K562 (cell line): ENCODE results near the gene ENTPD6. TPM values are rescaled to one million over a fixed set of nuclear protein-coding genes. Genes with fewer than 3 reads are reported as not detected.

ENCODE experiments used
- ATAC-seq: fragments of 200-7000 bp; cut with Tn5 transposase; 3 replicates; pipeline ENCODE4 v1.9.1; 2020; ENCODE audit warnings: moderate library complexity
- BruUV-seq: library from RNA; stranded (reverse); fragments of 400-500 nt; replicated peaks from 2 replicates; lab custom pipeline; 2021; lab: Mats Ljungman, UMichigan
- CTCF ChIA-PET: fragments of 300-600 bp; formaldehyde crosslinking; extraction: SDS; loops from one replicate; lab custom pipeline; 2021; ENCODE audit warnings: low intra/inter-chr PET ratio; lab: Yijun Ruan, JAX
- POLR2A ChIA-PET: fragments of 300-600, 350-650 bp; sonication (Branson Sonifier 250); formaldehyde crosslinking; extraction: SDS; loops from one replicate; lab custom pipeline; 2021; ENCODE audit warnings: antibody characterized with exemption, inconsistent platforms; lab: Yijun Ruan, JAX
- DNase-seq, 4 experiments: peaks; one replicate each; pipeline versions ENCODE4 v3.0.0 to v3.0.0-alpha.2; 2011 to 2018; ENCODE audit warnings: low spot score in 3 of 4, mixed read lengths in 3 of 4; ENCODE audit errors: extremely low read depth in 1 of 4
- FAIRE-seq: peaks from 2 replicates; lab custom pipeline; 2011; peaks lifted over from hg19 to GRCh38; lab: Jason Lieb, UNC
- H2AFZ ChIP-seq: 2 replicates; pipeline ENCODE4 v1.6.0; 2011; ENCODE audit warnings: low read depth, low read length, control low read depth, inconsistent platforms
- H3K27ac ChIP-seq: fragments of 200-600 bp; 3 replicates; pipeline ENCODE4 v1.8.0; 2011; ENCODE audit warnings: low read depth, mild to moderate bottlenecking, control low read depth, inconsistent platforms, low read length, moderate library complexity, mixed read lengths; ENCODE audit errors: extremely low read depth
- H3K27me3 ChIP-seq, 2 experiments: fragments of 300-600 bp in 1 of 2; 2 replicates in 1 of 2; 3 replicates in 1 of 2; pipeline versions ENCODE4 v1.6.0 to v1.8.0; 2011; ENCODE audit warnings: inconsistent platforms in 2 of 2, low read length in 2 of 2, mild to moderate bottlenecking in 1 of 2, mixed read lengths in 1 of 2, moderate library complexity in 1 of 2; ENCODE audit not compliant: control insufficient read depth in 2 of 2, insufficient read depth in 2 of 2
- H3K36me3 ChIP-seq: fragments of 300-600 bp; 3 replicates; pipeline ENCODE4 v1.8.0; 2011; ENCODE audit warnings: mild to moderate bottlenecking, low read length, inconsistent platforms; ENCODE audit not compliant: control insufficient read depth, insufficient read depth
- H3K4me1 ChIP-seq, 2 experiments: fragments of 200-600 bp in 1 of 2; replicated peaks in 1 of 2; 2 replicates in 1 of 2; 3 replicates in 1 of 2; pipeline versions ENCODE4 v1.5.1 to v1.8.0; 2011; ENCODE audit warnings: inconsistent platforms in 2 of 2, low read length in 2 of 2, mild to moderate bottlenecking in 1 of 2, mixed read lengths in 1 of 2, moderate library complexity in 1 of 2; ENCODE audit not compliant: control insufficient read depth in 2 of 2, insufficient read depth in 2 of 2
- H3K4me2 ChIP-seq: 2 replicates; pipeline ENCODE4 v1.6.1; 2011; ENCODE audit warnings: low read length, control low read depth, inconsistent platforms, mixed read lengths; ENCODE audit not compliant: insufficient read depth
- H3K4me3 ChIP-seq: fragments of 200-600 bp; sonication (generic), shearing (Covaris generic); 2 replicates; pipeline ENCODE4 v1.5.1; 2016; ENCODE audit warnings: control low read depth, inconsistent platforms
- H3K79me2 ChIP-seq: fragments of 200-600 bp; 3 replicates; pipeline ENCODE4 v1.8.0; 2011; ENCODE audit warnings: low read length, inconsistent platforms; ENCODE audit not compliant: control insufficient read depth, insufficient read depth
- H3K9ac ChIP-seq, 2 experiments: 2 replicates each; pipeline versions ENCODE4 v1.6.0 to v1.6.1; 2011; ENCODE audit warnings: low read depth in 2 of 2, low read length in 2 of 2, control low read depth in 1 of 2, inconsistent platforms in 1 of 2, mild to moderate bottlenecking in 1 of 2, mixed read lengths in 1 of 2; ENCODE audit not compliant: insufficient read depth in 1 of 2
- H3K9me1 ChIP-seq: one replicate; pipeline ENCODE4 v1.6.0; 2011; ENCODE audit warnings: inconsistent platforms, mild to moderate bottlenecking, low read length, moderate library complexity; ENCODE audit not compliant: control insufficient read depth, insufficient read depth
- H3K9me3 ChIP-seq: replicated peaks from 2 replicates; pipeline ENCODE4 v1.5.1; 2011; ENCODE audit warnings: low read depth, low read length, inconsistent platforms; ENCODE audit not compliant: control insufficient read depth, insufficient read depth
- H4K20me1 ChIP-seq: replicated peaks from 2 replicates; pipeline ENCODE4 v1.6.1; 2011; ENCODE audit warnings: low read length, inconsistent platforms, mixed read lengths; ENCODE audit not compliant: control insufficient read depth, insufficient read depth
- BCL6 ChIP-seq: fragments of 250-450 bp; sonication (Bioruptor Pico); IDR thresholded peaks from 2 replicates; pipeline ENCODE4 v1.4.0; 2020
- BCOR ChIP-seq: fragments of 450-650 bp; IDR thresholded peaks from 2 replicates; pipeline ENCODE4 v1.6.1; 2016
- HMGXB4 ChIP-seq: sonication (generic); formaldehyde crosslinking; IDR thresholded peaks from 2 replicates; pipeline ENCODE4 v1.8.1; 2023; ENCODE audit warnings: mild to moderate bottlenecking, missing genetic modification reagents
- IRF1 ChIP-seq: sonication (generic); formaldehyde crosslinking; IDR thresholded peaks from 2 replicates; pipeline ENCODE4 v1.8.0; 2022; ENCODE audit warnings: missing genetic modification reagents, mild to moderate bottlenecking, borderline replicate concordance
- NCOA4 ChIP-seq: fragments of 450-650 bp; IDR thresholded peaks from 2 replicates; pipeline ENCODE4 v1.6.1; 2018; ENCODE audit warnings: mild to moderate bottlenecking; ENCODE audit not compliant: partially characterized antibody
- PKNOX1 ChIP-seq: fragments of 450-650 bp; IDR thresholded peaks from 2 replicates; pipeline ENCODE4 v1.6.1; 2016
- POLR2AphosphoS5 ChIP-seq: IDR thresholded peaks from 2 replicates; pipeline ENCODE4 v1.6.1; 2011; ENCODE audit warnings: mild to moderate bottlenecking, low read depth, low read length, moderate library complexity; ENCODE audit not compliant: control insufficient read depth, insufficient read depth
- SRSF7 ChIP-seq: fragments of 200-400 bp; formaldehyde crosslinking; optimal IDR thresholded peaks from 2 replicates; pipeline ENCODE3; 2017; ENCODE audit warnings: mild to moderate bottlenecking, low read depth, low read length
- SRSF9 ChIP-seq: fragments of 200-400 bp; formaldehyde crosslinking; IDR thresholded peaks from 2 replicates; pipeline ENCODE4 v1.6.1; 2017; ENCODE audit warnings: low read depth, low read length, borderline replicate concordance
- ZFP30 ChIP-seq: fragments of 250-450 bp; sonication (Bioruptor Pico); IDR thresholded peaks from 2 replicates; pipeline ENCODE4 v1.8.0; 2022; ENCODE audit warnings: moderate library complexity, mild to moderate bottlenecking, inconsistent platforms, borderline replicate concordance
- ZFPM2 ChIP-seq: fragments of 250-450 bp; sonication (Bioruptor Pico); IDR thresholded peaks from 2 replicates; pipeline ENCODE4 v1.5.1; 2022; ENCODE audit warnings: mild to moderate bottlenecking
- ZNF639 ChIP-seq, 2 experiments: fragments of 200-800 bp in 1 of 2; sonication (Bioruptor generic) in 1 of 2; sonication (generic) in 1 of 2; formaldehyde crosslinking in 1 of 2; IDR thresholded peaks in 1 of 2; conservative IDR thresholded peaks in 1 of 2; 2 replicates each; pipeline versions ENCODE4 v1.5.0 to v1.6.1; 2016 to 2020; ENCODE audit warnings: missing compliant biosample characterization in 1 of 2, missing genetic modification characterization in 1 of 2, missing genetic modification reagents in 1 of 2
- WGBS: fragments of 100-300 bp; shearing (Covaris generic); methylation state at CpG from one replicate; pipeline ENCODE4 v1.1.6; 2016; ENCODE audit warnings: low coverage, mixed read lengths; ENCODE audit not compliant: insufficient coverage; ENCODE audit errors: missing lambda C conversion rate; 5-methylcytosine and 5-hydroxymethylcytosine counted together
- in situ Hi-C: fragments of 300-500 bp; cut with MboI; formaldehyde crosslinking; loops from 4 replicates; pipeline ENCODE4 v1.15.0; 2018; ENCODE audit warnings: inconsistent platforms, mixed read lengths
- intact Hi-C: fragments of 100-400 bp; cut with micrococcal nuclease; formaldehyde crosslinking; loops from 2 replicates; pipeline ENCODE4 v1.14.2; 2022
- polyA plus RNA-seq, 8 experiments: library from polyadenylated mRNA; depleted of rRNA in 4 of 8; stranded (reverse) in 5 of 8; unstranded in 3 of 8; fragments of >200 nt; fragmentation: Nextera tagmentation in 2 of 8; fragmentation: Illumina TruSeq in 1 of 8; extraction: Ambion mirVana in 2 of 8; extraction: Trizol in 1 of 8; gene quantifications; 2 replicates each; pipeline versions ENCODE4 v1.2.1 to v1.2.3, GENCODE V29; 2011 to 2014; ENCODE audit warnings: inconsistent platforms in 1 of 8, missing spikeins in 1 of 8
- total RNA-seq, 7 experiments: library from RNA; depleted of rRNA in 6 of 7; stranded (reverse); fragments of >200 nt in 6 of 7; fragmentation: Illumina TruSeq in 2 of 7; extraction: Trizol in 2 of 7; gene quantifications; 2 replicates each; pipeline versions ENCODE4 v1.2.1 to v1.2.3, GENCODE V29; 2011 to 2021; ENCODE audit warnings: low replicate concordance in 1 of 7

Gene ENTPD6
- total and polyA plus RNA-seq, 9 of the 15 experiments (the other 6 are each of a cell fraction or from before 2014, with no cell fraction given) = 0.82 to 36.8 (median 22.4) TPM

- CTCF ChIA-PET = no interaction called here
- Histone ChIP-seq H3K4me1 (peaks cover 0 to 5% of the 10 kb centered on the region in 2 experiments; a peak in 2 of 5 replicates), H3K9me1 (no peaks in the 10 kb centered on the region), H3K9ac (no peak overlapping the region), H3K4me2 (no peak overlapping the region), H4K20me1 (no peaks in the 10 kb centered on the region), H3K79me2 (no peaks in the 10 kb centered on the region), H3K4me3 (no peak overlapping the region), H3K27me3 (no peaks in the 10 kb centered on the region), H3K27ac (no peak overlapping the region), H3K9me3 (no peaks in the 10 kb centered on the region), H2AFZ (no peak overlapping the region), H3K36me3 (peaks cover 41% of the 10 kb centered on the region; the same call in 2 of the 3 replicates)
- intact Hi-C loops = no loop called here
- ATAC-seq (no peak), DNase-seq (no peak), FAIRE-seq (no peak)
- in situ Hi-C loops = no loop called here
- TF ChIP-seq BCOR (no peak), SRSF9 (no peak), BCL6 (no peak), POLR2AphosphoS5 (no peak), SRSF7 (no peak), ZFPM2 (CRISPR knock-in tag) (no peak), HMGXB4 (CRISPR knock-in tag) (no peak), NCOA4 (no peak), PKNOX1 (no peak), ZNF639 (CRISPR knock-in tag; conservative IDR thresholded peaks at IDR 0.05 in 1 of 2, IDR thresholded peaks at IDR 0.05 in 1 of 2) (no peak), IRF1 (no peak), ZFP30 (CRISPR knock-in tag) (no peak)
- 87% methylated on average over 7 of the region's 7 CpGs for WGBS
- no TSS peak for BruUV-seq
- POLR2A ChIA-PET = no interaction called here
Measured at GRCh38 chr20:25211273-25211672, 15.8 kb downstream of the ENTPD6 start.
